Measurements from ENCODE around the gene ATAD3C. TPM values are rescaled to one million over a fixed set of nuclear protein-coding genes. Genes with fewer than 3 reads are reported as not detected.
"Not testable (repeated sequence)": the region's sequence is repeated elsewhere in the genome, so short reads cannot be mapped to it uniquely, and the experiment has no call there.

ATAD3C gene
- total RNA-seq, 1 donor from 2014 or later, result 0.62 TPM

GRCh38 chr1:1518621-1519007 lies 69.1 kb downstream of the ATAD3C start:
- intact Hi-C loops (cut with micrococcal nuclease); H3K27me3 Mint-ChIP-seq (ENCODE audit: low read depth); DNase-seq (ENCODE audit: low spot score); H3K27ac Mint-ChIP-seq; H3K9me3 Mint-ChIP-seq; H3K4me3 Mint-ChIP-seq (ENCODE audit: low read depth); H3K4me1 Mint-ChIP-seq (ENCODE audit: low read depth): not testable (repeated sequence)
- H3K36me3 Mint-ChIP-seq (ENCODE audit: low read depth), result peaks cover 19% of the 10 kb centered on the region

Other genes with a start within 250 kb of the ATAD3C start
- gene TNFRSF18, start 243.1 kb upstream of the ATAD3C start, total RNA-seq, result 219 and 231 TPM in 2 replicates
- gene TNFRSF4, start 235.5 kb upstream of the ATAD3C start, total RNA-seq, result 441 and 458 TPM in 2 replicates
- 161 and 164 TPM in 2 replicates for gene SDF4, start 217.7 kb upstream of the ATAD3C start, total RNA-seq
- gene B3GALT6, start 217.5 kb upstream of the ATAD3C start, total RNA-seq, result 34.6 and 35.8 TPM in 2 replicates
- 3.5 and 3.7 TPM in 2 replicates for gene C1QTNF12, start 203.0 kb upstream of the ATAD3C start, total RNA-seq
- 79.3 and 81.0 TPM in 2 replicates for gene UBE2J2, start 175.8 kb upstream of the ATAD3C start, total RNA-seq
- gene SCNN1D, start 169.3 kb upstream of the ATAD3C start, total RNA-seq, result 3.5 and 4.1 TPM in 2 replicates
- 43.4 and 50.1 TPM in 2 replicates for gene ACAP3, start 141.8 kb upstream of the ATAD3C start, total RNA-seq
- gene PUSL1, start 141.1 kb upstream of the ATAD3C start, total RNA-seq, result 31.6 and 31.8 TPM in 2 replicates
- gene INTS11, start 125.0 kb upstream of the ATAD3C start, total RNA-seq, result 127 and 138 TPM in 2 replicates
- 12.1 and 13.1 TPM in 2 replicates for gene CPTP, start 124.9 kb upstream of the ATAD3C start, total RNA-seq
- gene TAS1R3, start 118.4 kb upstream of the ATAD3C start, total RNA-seq, result 0.32 and 0.44 TPM in 2 replicates
- gene DVL1, start 100.3 kb upstream of the ATAD3C start, total RNA-seq, result 53.8 and 60.7 TPM in 2 replicates
- 0.21 TPM in 1 of 2 replicates, not detected in the other for gene MXRA8, start 91.1 kb upstream of the ATAD3C start, total RNA-seq
- gene AURKAIP1, start 74.5 kb upstream of the ATAD3C start, total RNA-seq, result 133 TPM in 2 replicates
- gene CCNL2, start 50.4 kb upstream of the ATAD3C start, total RNA-seq, result 123 and 124 TPM in 2 replicates
- gene MRPL20, start 42.4 kb upstream of the ATAD3C start, total RNA-seq, result 143 and 154 TPM in 2 replicates
- gene ANKRD65, start 28.4 kb upstream of the ATAD3C start, total RNA-seq, result not detected in 2 replicates
- gene VWA1, start 14.0 kb upstream of the ATAD3C start, total RNA-seq, result 4.0 and 4.7 TPM in 2 replicates
- gene ATAD3B, start 22.1 kb downstream of the ATAD3C start, total RNA-seq, result 68.0 and 70.9 TPM in 2 replicates
- 71.5 and 78.5 TPM in 2 replicates for gene ATAD3A, start 62.5 kb downstream of the ATAD3C start, total RNA-seq
- gene TMEM240, start 90.9 kb downstream of the ATAD3C start, total RNA-seq, result 0.25 and 0.48 TPM in 2 replicates
- gene SSU72, start 125.2 kb downstream of the ATAD3C start, total RNA-seq, result 121 and 123 TPM in 2 replicates
- 10.4 and 11.8 TPM in 2 replicates for gene FNDC10, start 150.4 kb downstream of the ATAD3C start, total RNA-seq
- 30.2 and 32.7 TPM in 2 replicates for gene MIB2, start 165.8 kb downstream of the ATAD3C start, total RNA-seq
- gene MMP23B, start 182.5 kb downstream of the ATAD3C start, total RNA-seq, result 0.94 and 1.4 TPM in 2 replicates
- 32.1 and 32.4 TPM in 2 replicates for gene CDK11B, start 209.3 kb downstream of the ATAD3C start, total RNA-seq
- 41.9 and 42.9 TPM in 2 replicates for gene SLC35E2B, start 243.1 kb downstream of the ATAD3C start, total RNA-seq

All from activated T-helper 2 cell treated with anti-CD3 and anti-CD28 coated beads, Interferon-gamma antibody, Interleukin-2, Interleukin-4, amounts not matched to agents 10 μg/mL and 5 μg/mL and 100 μg/mL, durations not matched to agents 14 hours and 24 hours and 36 hours (primary cell).